AG10803 (cell line): Measurements from ENCODE around the gene CORO2A.

Experiments used
- DNase-seq: peaks from one replicate; pipeline ENCODE4 v3.0.0; 2010; ENCODE audit warnings: low read depth
- H3K4me3 ChIP-seq: 2 replicates; pipeline ENCODE4 v1.5.1; 2011; ENCODE audit warnings: mild to moderate bottlenecking, low read length, control low read depth
- TF ChIP-seq, protein P1 (sequence below): conservative IDR thresholded peaks from 2 replicates; pipeline ENCODE4 v1.5.1; 2011; ENCODE audit warnings: mild to moderate bottlenecking, low read length, control low read depth, inconsistent platforms

Gene CORO2A

DNA sequence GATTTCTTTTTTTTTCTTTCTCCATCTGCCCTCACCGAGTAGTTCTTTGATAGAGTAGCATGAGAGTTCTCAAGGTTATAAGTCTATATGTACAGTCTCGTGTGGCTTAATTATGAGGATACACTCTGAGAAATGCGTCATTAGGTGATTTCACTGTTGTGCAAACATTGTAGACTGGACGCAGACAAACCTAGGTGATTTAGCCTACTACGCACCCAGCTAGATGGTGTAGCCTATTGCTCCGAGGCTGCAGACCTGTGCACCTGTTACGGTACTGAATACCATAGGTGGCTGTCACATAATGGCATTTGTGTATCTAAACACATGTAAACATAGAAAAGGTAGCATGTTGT lies 26.9 kb upstream of the CORO2A start:
- TF ChIP-seq, protein P1, sequence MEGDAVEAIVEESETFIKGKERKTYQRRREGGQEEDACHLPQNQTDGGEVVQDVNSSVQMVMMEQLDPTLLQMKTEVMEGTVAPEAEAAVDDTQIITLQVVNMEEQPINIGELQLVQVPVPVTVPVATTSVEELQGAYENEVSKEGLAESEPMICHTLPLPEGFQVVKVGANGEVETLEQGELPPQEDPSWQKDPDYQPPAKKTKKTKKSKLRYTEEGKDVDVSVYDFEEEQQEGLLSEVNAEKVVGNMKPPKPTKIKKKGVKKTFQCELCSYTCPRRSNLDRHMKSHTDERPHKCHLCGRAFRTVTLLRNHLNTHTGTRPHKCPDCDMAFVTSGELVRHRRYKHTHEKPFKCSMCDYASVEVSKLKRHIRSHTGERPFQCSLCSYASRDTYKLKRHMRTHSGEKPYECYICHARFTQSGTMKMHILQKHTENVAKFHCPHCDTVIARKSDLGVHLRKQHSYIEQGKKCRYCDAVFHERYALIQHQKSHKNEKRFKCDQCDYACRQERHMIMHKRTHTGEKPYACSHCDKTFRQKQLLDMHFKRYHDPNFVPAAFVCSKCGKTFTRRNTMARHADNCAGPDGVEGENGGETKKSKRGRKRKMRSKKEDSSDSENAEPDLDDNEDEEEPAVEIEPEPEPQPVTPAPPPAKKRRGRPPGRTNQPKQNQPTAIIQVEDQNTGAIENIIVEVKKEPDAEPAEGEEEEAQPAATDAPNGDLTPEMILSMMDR = no peak
- H3K4me3 ChIP-seq = no peak overlapping the region
- DNase-seq = no peak

DNA sequence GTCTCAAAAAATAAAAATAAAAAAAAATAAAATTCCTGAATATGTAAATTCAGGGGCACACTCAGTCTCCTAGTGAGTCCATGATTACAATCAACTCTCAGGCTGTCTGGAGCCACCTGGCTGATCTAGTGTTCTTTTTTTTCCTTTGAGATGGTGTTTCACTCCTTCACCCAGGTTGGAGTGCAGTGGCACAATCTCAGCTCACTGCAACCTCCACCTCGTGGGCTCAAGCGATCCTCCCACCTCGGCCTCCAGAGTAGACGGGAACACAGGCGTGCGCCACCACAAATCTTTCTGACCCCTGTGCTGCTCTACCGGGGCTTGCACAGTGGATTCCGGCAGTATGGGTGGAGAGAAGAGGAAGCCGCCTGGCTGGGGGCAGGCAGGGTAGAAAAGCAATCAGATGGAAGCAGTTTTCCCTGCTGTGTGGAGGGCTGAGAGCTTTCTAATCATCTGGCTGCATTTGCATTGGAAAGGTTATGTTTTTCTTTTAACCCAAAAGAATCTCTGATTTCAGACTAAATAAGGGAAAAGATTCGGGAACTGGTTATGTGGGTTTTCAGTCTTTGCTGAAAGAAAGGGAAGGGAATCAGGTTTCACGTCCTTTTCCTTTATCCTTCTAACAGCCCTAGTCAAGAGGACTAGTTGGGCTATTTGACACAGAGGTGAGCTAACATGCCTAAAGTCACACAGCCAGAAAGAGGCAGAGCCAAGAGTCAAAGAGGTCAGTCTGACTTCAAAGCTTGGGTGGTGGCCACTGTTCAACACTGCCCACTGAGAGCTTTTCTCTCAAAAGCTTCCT lies 26.3 kb upstream of the CORO2A start:
- TF ChIP-seq, protein P1 = no peak
- no peak for DNase-seq
- H3K4me3 ChIP-seq = no peak overlapping the region

DNA sequence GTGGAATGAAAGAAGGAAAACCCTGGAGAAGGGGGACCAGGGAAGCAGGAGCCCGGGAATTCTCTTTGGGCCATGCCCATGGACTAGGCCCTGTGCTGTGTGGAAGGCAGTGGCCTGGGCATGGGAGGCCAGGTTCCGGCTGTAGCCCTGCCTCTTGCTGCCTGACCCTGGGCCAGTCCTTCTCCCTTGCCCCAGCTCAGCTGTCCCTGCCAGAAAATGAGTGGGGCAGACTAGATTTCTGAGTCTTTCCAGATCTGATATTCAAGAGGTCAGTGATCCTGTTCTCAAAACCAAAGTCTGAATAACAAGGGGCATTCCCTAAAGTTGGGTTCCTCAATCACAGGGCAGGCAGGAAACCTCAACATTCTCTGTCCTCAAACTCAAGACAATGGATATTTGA lies 24.8 kb upstream of the CORO2A start:
- no peak overlapping the region for H3K4me3 ChIP-seq
- TF ChIP-seq, protein P1 = no peak
- no peak for DNase-seq

DNA sequence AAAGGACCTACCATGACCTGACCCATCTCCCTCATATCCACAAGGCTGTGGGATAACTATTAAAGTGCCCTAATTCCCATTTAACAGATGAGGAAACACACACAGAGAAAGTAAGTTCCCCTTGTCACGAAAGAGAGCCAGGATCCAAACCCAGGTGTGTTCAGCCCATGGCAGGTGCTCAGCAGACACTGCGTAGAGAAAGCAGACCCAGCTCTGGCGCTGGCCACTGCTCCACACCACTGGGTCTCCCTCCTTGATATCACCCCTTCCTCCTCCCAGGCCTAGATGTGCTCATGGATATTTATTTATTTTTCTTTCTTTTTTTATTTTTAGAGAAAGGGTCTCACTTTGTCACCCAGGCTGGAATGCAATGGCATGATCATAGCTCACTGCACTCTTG lies 24.0 kb upstream of the CORO2A start:
- no peak for DNase-seq
- H3K4me3 ChIP-seq = no peak overlapping the region
- TF ChIP-seq, protein P1 = no peak

DNA sequence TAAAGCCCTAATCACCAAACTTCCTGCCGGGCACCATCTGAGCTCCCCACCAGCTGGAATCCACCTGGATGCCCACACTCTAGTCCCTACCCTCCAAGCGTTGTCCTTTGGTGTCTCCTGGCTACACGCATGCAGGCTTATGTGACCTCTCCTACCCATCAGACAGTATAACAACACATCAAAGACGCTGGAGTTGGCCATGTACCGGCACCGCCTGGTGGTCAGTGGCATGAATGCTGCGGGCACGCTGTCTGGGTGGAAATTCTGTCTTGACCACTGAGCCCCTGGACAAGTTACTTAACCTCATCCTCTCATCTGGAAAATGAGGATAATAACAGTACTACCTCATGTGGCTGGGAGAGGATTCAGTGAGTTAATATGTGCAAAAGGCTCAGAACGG lies 23.4 kb upstream of the CORO2A start:
- peak; percentile 31 for DNase-seq
- TF ChIP-seq, protein P1 = peak; percentile 58

DNA sequence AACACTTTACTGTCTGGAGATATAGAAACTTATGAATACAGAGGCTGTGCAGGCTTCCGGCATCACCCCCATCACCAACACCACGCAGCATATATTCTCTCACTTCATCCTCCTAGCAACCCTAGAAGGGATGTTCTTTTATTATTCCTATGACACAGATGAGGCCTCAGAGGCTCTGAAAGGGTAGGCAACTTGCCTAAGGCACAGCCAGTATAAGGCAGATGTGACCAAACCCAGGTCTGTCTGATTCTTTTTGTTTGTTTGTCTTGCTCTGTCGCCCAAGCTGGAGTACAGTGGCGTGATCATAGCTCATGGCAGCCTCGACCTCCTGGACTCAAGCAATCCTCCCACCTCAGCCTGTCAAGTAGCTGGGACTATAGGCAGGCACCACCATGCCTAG lies 22.8 kb upstream of the CORO2A start:
- DNase-seq = no peak
- H3K4me3 ChIP-seq = no peak overlapping the region
- TF ChIP-seq, protein P1 = no peak

More for the DNA sequence above, 23.4 kb upstream of the CORO2A start:
- H3K4me3 ChIP-seq = no peak overlapping the region

DNA sequence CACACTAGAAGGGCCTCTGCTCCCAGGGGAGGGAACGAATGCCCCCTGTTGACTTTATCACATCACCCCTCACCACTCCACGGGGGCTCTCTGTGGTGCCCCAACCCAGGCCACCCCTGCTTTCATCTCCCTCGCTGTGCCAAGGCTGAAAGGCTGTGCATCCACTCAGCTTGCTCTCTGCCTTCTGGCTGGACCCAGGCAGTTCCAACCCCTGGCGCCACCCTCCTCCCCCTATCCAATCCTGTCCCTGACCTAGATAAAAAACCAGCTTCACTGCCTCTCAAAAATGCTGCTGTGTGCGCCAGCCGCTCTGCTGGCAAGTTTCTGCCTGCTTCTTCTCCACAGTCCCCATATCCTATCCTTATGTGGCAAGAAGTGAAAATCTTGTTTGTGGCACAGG lies 22.4 kb upstream of the CORO2A start:
- DNase-seq = no peak
- H3K4me3 ChIP-seq = no peak overlapping the region
- TF ChIP-seq, protein P1 = no peak
